SU-DHL-6 (cell line): ENCODE measurements around the gene MRTFB.

Source experiments
- H2AFZ ChIP-seq: fragments of 200-600 bp; sonication (generic); 2 replicates; pipeline ENCODE4 v1.6.1; 2014; ENCODE audit warnings: low read depth, mild to moderate bottlenecking, moderate library complexity, mixed read lengths, antibody characterized with exemption, low read length; ENCODE audit not compliant: severe bottlenecking
- H3F3A ChIP-seq: fragments of 200-600 bp; shearing (Covaris generic); 2 replicates; pipeline ENCODE4 v1.6.0; 2016; ENCODE audit warnings: antibody characterized with exemption, mild to moderate bottlenecking; ENCODE audit not compliant: insufficient read depth
- H3K27ac ChIP-seq: fragments of 200-600 bp; sonication (generic); 2 replicates; pipeline ENCODE4 v1.5.1; 2016; ENCODE audit warnings: low read depth, mild to moderate bottlenecking, low read length, moderate library complexity, mixed read lengths
- H3K27me3 ChIP-seq: fragments of 200-600 bp; sonication (generic), shearing (Covaris generic); 2 replicates; pipeline ENCODE4 v1.6.0; 2014; ENCODE audit warnings: mild to moderate bottlenecking, low read length
- H3K36me3 ChIP-seq: fragments of 200-600 bp; sonication (generic); 2 replicates; pipeline ENCODE4 v1.6.1; 2014; ENCODE audit warnings: mild to moderate bottlenecking, low read length, mixed read lengths
- H3K4me2 ChIP-seq: fragments of 300-600, 200-600 bp; shearing (Covaris generic), sonication (generic); 2 replicates; pipeline ENCODE4 v1.6.0; 2014; ENCODE audit warnings: low read length, low read depth, mild to moderate bottlenecking; ENCODE audit not compliant: poor library complexity, severe bottlenecking
- H3K4me3 ChIP-seq: fragments of 200-600 bp; sonication (generic); 2 replicates; pipeline ENCODE4 v1.5.1; 2014; ENCODE audit warnings: antibody characterized with exemption, low read length, mild to moderate bottlenecking, mixed read lengths; ENCODE audit not compliant: insufficient read depth, poor library complexity, severe bottlenecking
- H3K79me2 ChIP-seq: fragments of 200-600 bp; sonication (generic); 2 replicates; pipeline ENCODE4 v1.6.1; 2014; ENCODE audit warnings: mild to moderate bottlenecking, low read length, moderate library complexity; ENCODE audit not compliant: insufficient read depth
- H3K9ac ChIP-seq: fragments of 200-600 bp; sonication (generic); 2 replicates; pipeline ENCODE4 v1.7.0; 2014; ENCODE audit warnings: mild to moderate bottlenecking, low read length
- H3K9me2 ChIP-seq: fragments of 200-600 bp; sonication (generic); replicated peaks from 2 replicates; pipeline ENCODE4 v1.6.1; 2014; ENCODE audit warnings: low read length; ENCODE audit not compliant: insufficient read depth
- H3K9me3 ChIP-seq: fragments of 200-600 bp; sonication (generic); 2 replicates; pipeline ENCODE4 v1.6.1; 2014; ENCODE audit warnings: low read length, mixed read lengths; ENCODE audit not compliant: insufficient read depth
- H4K20me1 ChIP-seq: fragments of 200-600 bp; sonication (generic); 2 replicates; pipeline ENCODE4 v1.6.1; 2014; ENCODE audit warnings: low read depth, mild to moderate bottlenecking, antibody characterized with exemption, low read length, moderate library complexity, mixed read lengths
- CTCF ChIP-seq: fragments of 200-600 bp; sonication (generic); IDR thresholded peaks from one replicate; pipeline ENCODE4 v1.5.1; 2017; ENCODE audit warnings: antibody characterized with exemption, mild to moderate bottlenecking, low read length, moderate library complexity; ENCODE audit not compliant: insufficient read depth, poor library complexity, severe bottlenecking
- EZH2phosphoT487 ChIP-seq: fragments of 200-600 bp; sonication (generic), shearing (Covaris generic); conservative IDR thresholded peaks from 2 replicates; pipeline ENCODE4 v1.6.1; 2018; ENCODE audit warnings: mild to moderate bottlenecking, antibody characterized with exemption, low read length, moderate library complexity, mixed read lengths

The MRTFB gene

GRCh38 chr16:14232106-14232864, 161.2 kb downstream of the MRTFB start:
- no peaks in the 10 kb centered on the region for H3K27me3 ChIP-seq
- no peak overlapping the region for H3K27ac ChIP-seq
- no peak overlapping the region for H3K9ac ChIP-seq
- no peak for TF ChIP-seq EZH2phosphoT487
- no peak for TF ChIP-seq CTCF
- H3K9me2 ChIP-seq: no peaks in the 10 kb centered on the region
- H3K79me2 ChIP-seq: no peaks in the 10 kb centered on the region
- H3K4me2 ChIP-seq: no peak overlapping the region
- no peak overlapping the region for H3K4me3 ChIP-seq
- H3K36me3 ChIP-seq: no peaks in the 10 kb centered on the region
- H2AFZ ChIP-seq: no peak overlapping the region
- no peaks in the 10 kb centered on the region for H3F3A ChIP-seq
- no peaks in the 10 kb centered on the region for H3K9me3 ChIP-seq
- H4K20me1 ChIP-seq: no peaks in the 10 kb centered on the region

- Histone ChIP-seq H2AFZ (no peak overlapping the region), H3K4me2 (no peak overlapping the region), H3K9ac (no peak overlapping the region), H3K4me3 (no peak overlapping the region), H3K27ac (no peak overlapping the region), H3K9me2 (no peaks in the 10 kb centered on the region), H3K36me3 (no peaks in the 10 kb centered on the region), H3K79me2 (no peaks in the 10 kb centered on the region), H3K9me3 (no peaks in the 10 kb centered on the region), H4K20me1 (no peaks in the 10 kb centered on the region), H3K27me3 (no peaks in the 10 kb centered on the region), H3F3A (no peaks in the 10 kb centered on the region)
- TF ChIP-seq EZH2phosphoT487: no peak
- no peak for TF ChIP-seq CTCF
Observed at GRCh38 chr16:14236401-14236800, 165.3 kb downstream of the MRTFB start.

- Histone ChIP-seq H3K36me3 (no peaks in the 10 kb centered on the region), H3K27me3 (no peaks in the 10 kb centered on the region), H2AFZ (no peak overlapping the region), H3K9me3 (no peaks in the 10 kb centered on the region), H3K9ac (no peak overlapping the region), H3K4me2 (no peak overlapping the region), H4K20me1 (no peaks in the 10 kb centered on the region), H3K9me2 (no peaks in the 10 kb centered on the region), H3K79me2 (no peaks in the 10 kb centered on the region), H3K27ac (no peak overlapping the region), H3K4me3 (no peak overlapping the region), H3F3A (no peaks in the 10 kb centered on the region)
- TF ChIP-seq CTCF: no peak
- no peak for TF ChIP-seq EZH2phosphoT487
Observed at GRCh38 chr16:14238756-14239155, 167.6 kb downstream of the MRTFB start.
